HEK293 (cell line): ENCODE measurements around the gene QSER1.

ENCODE experiments used
- BCL11A ChIP-seq: fragments of 450-650 bp; formaldehyde crosslinking; IDR thresholded peaks from 2 replicates; pipeline ENCODE4 v1.5.1; 2016; ENCODE audit warnings: low read depth, missing biosample characterization, missing genetic modification characterization
- CTCF ChIP-seq: fragments of 450-650 bp; formaldehyde crosslinking; IDR thresholded peaks from 2 replicates; pipeline ENCODE4 v1.5.1; 2016; ENCODE audit warnings: missing biosample characterization, missing genetic modification characterization
- REST ChIP-seq: fragments of 450-650 bp; formaldehyde crosslinking; IDR thresholded peaks from 2 replicates; pipeline ENCODE4 v1.5.1; 2016; ENCODE audit warnings: missing biosample characterization, missing genetic modification characterization
- ZBTB7A ChIP-seq: fragments of 450-650 bp; formaldehyde crosslinking; IDR thresholded peaks from 2 replicates; pipeline ENCODE4 v1.5.1; 2016; ENCODE audit warnings: low read depth, missing biosample characterization, missing genetic modification characterization
- ZNF138 ChIP-seq: fragments of 450-650 bp; formaldehyde crosslinking; IDR thresholded peaks from 2 replicates; pipeline ENCODE4 v1.5.1; 2016; ENCODE audit warnings: missing biosample characterization, missing genetic modification characterization, borderline replicate concordance
- ZNF394 ChIP-seq: fragments of 450-650 bp; formaldehyde crosslinking; IDR thresholded peaks from 2 replicates; pipeline ENCODE4 v1.5.1; 2016; ENCODE audit warnings: missing biosample characterization, missing genetic modification characterization, mild to moderate bottlenecking, moderate library complexity, borderline replicate concordance
- ZNF548 ChIP-seq: fragments of 450-650 bp; formaldehyde crosslinking; IDR thresholded peaks from 2 replicates; pipeline ENCODE4 v1.5.1; 2016; ENCODE audit warnings: missing biosample characterization, missing genetic modification characterization
- ZNF792 ChIP-seq: fragments of 450-650 bp; formaldehyde crosslinking; IDR thresholded peaks from 2 replicates; pipeline ENCODE4 v1.5.1; 2016; ENCODE audit warnings: missing biosample characterization, missing genetic modification characterization
- ZSCAN18 ChIP-seq: fragments of 450-650 bp; formaldehyde crosslinking; IDR thresholded peaks from 2 replicates; pipeline ENCODE4 v1.5.1; 2016; ENCODE audit warnings: missing biosample characterization, missing genetic modification characterization
- TF ChIP-seq, protein P1 (sequence below): fragments of 450-650 bp; formaldehyde crosslinking; IDR thresholded peaks from 2 replicates; pipeline ENCODE4 v1.5.1; 2016; ENCODE audit warnings: missing biosample characterization, missing genetic modification characterization, borderline replicate concordance
- TF ChIP-seq, protein P2 (sequence below): sonication (generic); formaldehyde crosslinking; IDR thresholded peaks from 2 replicates; pipeline ENCODE4 v1.8.1; 2022; ENCODE audit warnings: mild to moderate bottlenecking, moderate library complexity, missing genetic modification reagents

- TF ChIP-seq REST (tag by site-specific recombination) (no peak), CTCF (tag by site-specific recombination) (no peak), ZNF138 (tag by site-specific recombination) (no peak), ZSCAN18 (no peak), BCL11A (tag by site-specific recombination) (no peak), ZNF792 (tag by site-specific recombination) (no peak), ZBTB7A (no peak), ZNF548 (tag by site-specific recombination) (no peak), ZNF394 (tag by site-specific recombination) (no peak)
- TF ChIP-seq, protein P1, sequence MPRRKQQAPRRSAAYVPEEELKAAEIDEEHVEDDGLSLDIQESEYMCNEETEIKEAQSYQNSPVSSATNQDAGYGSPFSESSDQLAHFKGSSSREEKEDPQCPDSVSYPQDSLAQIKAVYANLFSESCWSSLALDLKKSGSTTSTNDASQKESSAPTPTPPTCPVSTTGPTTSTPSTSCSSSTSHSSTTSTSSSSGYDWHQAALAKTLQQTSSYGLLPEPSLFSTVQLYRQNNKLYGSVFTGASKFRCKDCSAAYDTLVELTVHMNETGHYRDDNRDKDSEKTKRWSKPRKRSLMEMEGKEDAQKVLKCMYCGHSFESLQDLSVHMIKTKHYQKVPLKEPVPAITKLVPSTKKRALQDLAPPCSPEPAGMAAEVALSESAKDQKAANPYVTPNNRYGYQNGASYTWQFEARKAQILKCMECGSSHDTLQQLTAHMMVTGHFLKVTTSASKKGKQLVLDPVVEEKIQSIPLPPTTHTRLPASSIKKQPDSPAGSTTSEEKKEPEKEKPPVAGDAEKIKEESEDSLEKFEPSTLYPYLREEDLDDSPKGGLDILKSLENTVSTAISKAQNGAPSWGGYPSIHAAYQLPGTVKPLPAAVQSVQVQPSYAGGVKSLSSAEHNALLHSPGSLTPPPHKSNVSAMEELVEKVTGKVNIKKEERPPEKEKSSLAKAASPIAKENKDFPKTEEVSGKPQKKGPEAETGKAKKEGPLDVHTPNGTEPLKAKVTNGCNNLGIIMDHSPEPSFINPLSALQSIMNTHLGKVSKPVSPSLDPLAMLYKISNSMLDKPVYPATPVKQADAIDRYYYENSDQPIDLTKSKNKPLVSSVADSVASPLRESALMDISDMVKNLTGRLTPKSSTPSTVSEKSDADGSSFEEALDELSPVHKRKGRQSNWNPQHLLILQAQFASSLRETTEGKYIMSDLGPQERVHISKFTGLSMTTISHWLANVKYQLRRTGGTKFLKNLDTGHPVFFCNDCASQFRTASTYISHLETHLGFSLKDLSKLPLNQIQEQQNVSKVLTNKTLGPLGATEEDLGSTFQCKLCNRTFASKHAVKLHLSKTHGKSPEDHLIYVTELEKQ, result no peak
- TF ChIP-seq, protein P2, sequence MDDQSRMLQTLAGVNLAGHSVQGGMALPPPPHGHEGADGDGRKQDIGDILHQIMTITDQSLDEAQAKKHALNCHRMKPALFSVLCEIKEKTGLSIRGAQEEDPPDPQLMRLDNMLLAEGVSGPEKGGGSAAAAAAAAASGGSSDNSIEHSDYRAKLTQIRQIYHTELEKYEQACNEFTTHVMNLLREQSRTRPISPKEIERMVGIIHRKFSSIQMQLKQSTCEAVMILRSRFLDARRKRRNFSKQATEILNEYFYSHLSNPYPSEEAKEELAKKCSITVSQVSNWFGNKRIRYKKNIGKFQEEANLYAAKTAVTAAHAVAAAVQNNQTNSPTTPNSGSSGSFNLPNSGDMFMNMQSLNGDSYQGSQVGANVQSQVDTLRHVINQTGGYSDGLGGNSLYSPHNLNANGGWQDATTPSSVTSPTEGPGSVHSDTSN, result no peak
These were observed 61.1 kb downstream of the QSER1 start for GRCh38 chr11:32953700-32954099.
